ENCODE data around the gene OR6N1. TPM values are rescaled to one million over a fixed set of nuclear protein-coding genes. Genes with fewer than 3 reads are reported as not detected.

OR6N1 gene
- total and polyA plus RNA-seq, 8 donors = 0.26 TPM; not detected in 7

DNA sequence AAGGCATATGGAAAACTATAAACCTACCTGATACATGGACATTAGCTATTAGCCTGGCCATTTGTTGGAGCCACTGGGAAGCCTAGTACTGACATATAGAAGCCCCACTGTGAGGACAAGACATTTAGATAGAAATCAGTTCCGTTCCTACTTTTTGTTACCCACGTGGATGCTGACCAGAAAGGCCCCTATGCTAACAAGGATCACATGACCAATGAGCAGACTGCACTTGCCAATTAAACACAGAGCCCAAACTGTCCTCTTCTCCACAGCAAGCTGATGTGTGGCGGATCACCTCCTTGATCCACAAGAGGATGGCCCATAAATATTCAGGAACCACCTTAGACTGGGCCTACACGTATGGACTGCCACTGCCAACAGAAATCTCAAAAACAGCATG lies 40.3 kb downstream of the OR6N1 start:
- intact Hi-C loops (cut with DNase I) = no loop called here
- ATAC-seq = no peak
- no peak for TF ChIP-seq CTCF (IDR thresholded peaks at IDR 0.05)
- Histone ChIP-seq H3K36me3 (no peaks in the 10 kb centered on the region), H3K4me3 (no peak overlapping the region), H3K4me1 (no peaks in the 10 kb centered on the region), H3K9me3 (no peaks in the 10 kb centered on the region), H3K27ac (no peak overlapping the region), H3K27me3 (no peaks in the 10 kb centered on the region)
- DNase-seq = no peak

GRCh38 chr1:158730453-158730852 lies 41.5 kb downstream of the OR6N1 start:
- Histone ChIP-seq H3K9me3 (no peaks in the 10 kb centered on the region), H3K27ac (no peak overlapping the region), H3K4me3 (no peak overlapping the region), H3K4me1 (no peaks in the 10 kb centered on the region), H3K36me3 (no peaks in the 10 kb centered on the region), H3K27me3 (no peaks in the 10 kb centered on the region)
- no peak for TF ChIP-seq CTCF (IDR thresholded peaks at IDR 0.05)
- no peak for ATAC-seq
- no peak for DNase-seq
- intact Hi-C loops (cut with DNase I) = no loop called here

GRCh38 chr1:158728510-158729225 lies 43.3 kb downstream of the OR6N1 start:
- Histone ChIP-seq H3K36me3 (no peaks in the 10 kb centered on the region), H3K4me1 (no peaks in the 10 kb centered on the region), H3K27me3 (no peaks in the 10 kb centered on the region), H3K9me3 (no peaks in the 10 kb centered on the region), H3K27ac (no peak overlapping the region), H3K4me3 (no peak overlapping the region)
- TF ChIP-seq CTCF (IDR thresholded peaks at IDR 0.05) = no peak
- intact Hi-C loops (cut with DNase I) = no loop called here
- no peak for DNase-seq
- no peak for ATAC-seq

GRCh38 chr1:158724442-158724841 lies 47.6 kb downstream of the OR6N1 start:
- intact Hi-C loops (cut with DNase I) = no loop called here

DNA sequence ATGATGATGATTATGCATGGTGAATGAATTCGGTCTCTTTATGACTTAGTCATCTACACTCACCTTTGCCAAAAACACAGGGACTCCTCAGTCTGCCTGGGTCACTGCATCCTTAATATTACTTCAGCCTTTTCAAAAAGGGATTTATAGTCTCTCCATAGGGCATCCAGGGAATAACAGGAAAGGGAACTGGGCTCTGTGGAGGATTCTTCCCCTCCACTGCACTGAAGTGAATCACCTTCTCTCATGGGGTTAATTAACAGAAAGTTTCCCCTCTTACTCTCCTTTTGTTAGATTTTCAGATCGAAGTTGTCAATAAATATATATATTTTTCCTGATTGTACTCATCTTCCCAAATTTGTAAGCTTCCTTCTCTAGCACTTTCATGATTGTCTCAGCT lies 51.4 kb downstream of the OR6N1 start, which contains the start of gene OR6K3:
TSS of gene OR6K3 (minus strand) at position 101 of the 400 bp plus-strand sequence. CDS start 2,605 bp downstream, outside the sequence.
- no peaks in the 10 kb centered on the region for H3K4me1 ChIP-seq
- no peak within 1 kb of the TSS for H3K27ac ChIP-seq
- DNase-seq (no peak), ATAC-seq (no peak)
- no peak within 1 kb of the TSS for H3K4me3 ChIP-seq
- intact Hi-C loops (cut with DNase I) = no loop called here
- no peak for TF ChIP-seq CTCF (IDR thresholded peaks at IDR 0.05)
- no peaks in the 10 kb centered on the region for H3K27me3 ChIP-seq
- no peaks in the 10 kb centered on the region for H3K36me3 ChIP-seq
- no peaks in the 10 kb centered on the region for H3K9me3 ChIP-seq

More at GRCh38 chr1:158724442-158724841, 47.6 kb downstream of the OR6N1 start:
- no peak for TF ChIP-seq CTCF (IDR thresholded peaks at IDR 0.05)
- H3K27me3 ChIP-seq = no peaks in the 10 kb centered on the region
- ATAC-seq (no peak), DNase-seq (no peak)
- H3K9me3 ChIP-seq = no peaks in the 10 kb centered on the region
- H3K4me1 ChIP-seq = no peaks in the 10 kb centered on the region
- H3K4me3 ChIP-seq = no peak overlapping the region
- no peak overlapping the region for H3K27ac ChIP-seq
- H3K36me3 ChIP-seq = no peaks in the 10 kb centered on the region
